SK-N-SH (cell line): ENCODE results near the gene ZNF445. TPM values are rescaled to one million over a fixed set of nuclear protein-coding genes. Genes with fewer than 3 reads are reported as not detected.

Experiments used
- CTCF ChIA-PET: fragments of 300-600, 350-600 bp; formaldehyde crosslinking; extraction: SDS; loops from one replicate; lab custom pipeline; 2021; lab: Yijun Ruan, JAX
- POLR2A ChIA-PET: fragments of 350-600 bp; sonication (Branson Sonifier 250); formaldehyde crosslinking; extraction: SDS; loops from one replicate; lab custom pipeline; 2020; ENCODE audit warnings: antibody characterized with exemption, inconsistent platforms; lab: Yijun Ruan, JAX
- DNase-seq: peaks from one replicate; pipeline ENCODE4 v3.0.0; 2012
- H2AFZ ChIP-seq: fragments of 200-600 bp; sonication (generic); 2 replicates; pipeline ENCODE4 v1.8.1; 2016; ENCODE audit warnings: antibody characterized with exemption, mild to moderate bottlenecking, low read depth
- H3F3A ChIP-seq: fragments of 200-600 bp; sonication (generic); replicated peaks from 2 replicates; pipeline ENCODE3; 2016; ENCODE audit warnings: antibody characterized with exemption, mild to moderate bottlenecking; ENCODE audit not compliant: insufficient read depth
- H3K27ac ChIP-seq, 2 experiments: fragments of 200-500 bp in 1 of 2; fragments of 200-600 bp in 1 of 2; sonication (Bioruptor generic) in 1 of 2; sonication (generic), shearing (Covaris generic) in 1 of 2; 2 replicates each; pipeline versions ENCODE4 v1.5.1 to v1.6.1; 2014 to 2016; ENCODE audit warnings: low read depth in 2 of 2, inconsistent platforms in 1 of 2, low read length in 1 of 2, mild to moderate bottlenecking in 1 of 2, mixed read lengths in 1 of 2
- H3K27me3 ChIP-seq: fragments of 200-600 bp; sonication (generic), shearing (Covaris generic); 2 replicates; pipeline ENCODE4 v1.6.1; 2016; ENCODE audit warnings: mixed run types; ENCODE audit not compliant: insufficient read depth
- H3K36me3 ChIP-seq, 2 experiments: fragments of 200-500 bp in 1 of 2; fragments of 200-600 bp in 1 of 2; sonication (Bioruptor generic) in 1 of 2; sonication (generic) in 1 of 2; replicated peaks in 1 of 2; 2 replicates each; pipeline versions ENCODE3 to v1.5.1; 2014 to 2016; ENCODE audit warnings: low read length in 1 of 2, mild to moderate bottlenecking in 1 of 2; ENCODE audit not compliant: insufficient read depth in 2 of 2, control insufficient read depth in 1 of 2
- H3K4me1 ChIP-seq, 2 experiments: fragments of 200-500 bp in 1 of 2; fragments of 200-600 bp in 1 of 2; sonication (Bioruptor generic) in 1 of 2; sonication (generic), shearing (Covaris generic) in 1 of 2; 2 replicates each; pipeline versions ENCODE4 v1.5.1 to v1.6.1; 2014 to 2016; ENCODE audit warnings: low read depth in 1 of 2, low read length in 1 of 2, mixed run types in 1 of 2; ENCODE audit not compliant: insufficient read depth in 2 of 2, control insufficient read depth in 1 of 2
- H3K4me2 ChIP-seq: fragments of 200-600 bp; sonication (generic), shearing (Covaris generic); 2 replicates; pipeline ENCODE4 v1.6.1; 2017; ENCODE audit warnings: mixed run types
- H3K4me3 ChIP-seq, 2 experiments: fragments of 200-500 bp in 1 of 2; fragments of 200-600 bp in 1 of 2; sonication (Bioruptor generic) in 1 of 2; sonication (generic), shearing (Covaris generic) in 1 of 2; 2 replicates each; pipeline versions ENCODE4 v1.5.1 to v1.8.1; 2014 to 2016; ENCODE audit warnings: low read depth in 2 of 2, inconsistent platforms in 1 of 2, low read length in 1 of 2, mild to moderate bottlenecking in 1 of 2, mixed read lengths in 1 of 2, moderate library complexity in 1 of 2
- H3K79me2 ChIP-seq: fragments of 200-600 bp; sonication (generic); 2 replicates; pipeline ENCODE4 v1.8.1; 2017; ENCODE audit warnings: mild to moderate bottlenecking; ENCODE audit not compliant: insufficient read depth
- H3K9ac ChIP-seq: fragments of 200-600 bp; sonication (generic); 2 replicates; pipeline ENCODE4 v1.6.1; 2017; ENCODE audit warnings: mixed run types
- H3K9me2 ChIP-seq: fragments of 200-600 bp; sonication (generic); 2 replicates; pipeline ENCODE4 v1.6.1; 2017; ENCODE audit warnings: mixed run types
- H3K9me3 ChIP-seq: fragments of 200-600 bp; sonication (generic); 2 replicates; pipeline ENCODE4 v1.6.1; 2017; ENCODE audit warnings: mixed run types, mild to moderate bottlenecking, moderate library complexity
- H4K20me1 ChIP-seq: fragments of 200-600 bp; sonication (generic); 2 replicates; pipeline ENCODE4 v1.6.1; 2017; ENCODE audit warnings: mild to moderate bottlenecking, mixed run types; ENCODE audit not compliant: insufficient read depth
- FOSL2 ChIP-seq: IDR thresholded peaks from 2 replicates; pipeline ENCODE4 v1.4.0; 2012; ENCODE audit warnings: low read depth, mild to moderate bottlenecking, moderate library complexity, borderline replicate concordance
- FOXJ3 ChIP-seq: sonication (generic); formaldehyde crosslinking; IDR thresholded peaks from 2 replicates; pipeline ENCODE4 v1.5.1; 2020; ENCODE audit warnings: mild to moderate bottlenecking, missing genetic modification reagents
- NRF1 ChIP-seq: IDR thresholded peaks from 2 replicates; pipeline ENCODE4 v1.6.1; 2012; ENCODE audit warnings: low read depth, mild to moderate bottlenecking, low read length
- RAD21 ChIP-seq: IDR thresholded peaks from 2 replicates; pipeline ENCODE4 v1.6.1; 2012; ENCODE audit warnings: mild to moderate bottlenecking, low read length
- SMC3 ChIP-seq: IDR thresholded peaks from 2 replicates; pipeline ENCODE4 v1.6.1; 2012; ENCODE audit warnings: low read depth, low read length, improper control_type of control experiment
- TAF1 ChIP-seq: IDR thresholded peaks from 2 replicates; pipeline ENCODE4 v1.6.1; 2012; ENCODE audit warnings: low read depth, mild to moderate bottlenecking, low read length, moderate library complexity, borderline replicate concordance
- TCF12 ChIP-seq: IDR thresholded peaks from 2 replicates; pipeline ENCODE4 v1.4.0; 2012
- WGBS: methylation state at CpG from one replicate; pipeline ENCODE4 v1.1.6; 2017; ENCODE audit warnings: low lambda C conversion rate; 5-methylcytosine and 5-hydroxymethylcytosine counted together
- polyA plus RNA-seq, 3 experiments: library from polyadenylated mRNA; depleted of rRNA; stranded (reverse); fragments of >200 nt; gene quantifications; 2 replicates each; pipeline ENCODE4 v1.2.3, GENCODE V29; 2012
- TF ChIP-seq, protein P1 (sequence below): IDR thresholded peaks from 2 replicates; pipeline ENCODE4 v1.4.0; 2012; ENCODE audit warnings: low read depth
- TF ChIP-seq, protein P2 (sequence below): IDR thresholded peaks from 2 replicates; pipeline ENCODE4 v1.4.0; 2012; ENCODE audit warnings: low read depth, borderline replicate concordance
- TF ChIP-seq, protein P3 (sequence below): IDR thresholded peaks from 2 replicates; pipeline ENCODE4; 2012
- TF ChIP-seq, protein P4 (sequence below): IDR thresholded peaks from 2 replicates; pipeline ENCODE4 v1.6.1; 2012; ENCODE audit warnings: mild to moderate bottlenecking, low read depth, low read length, moderate library complexity

The ZNF445 gene
- polyA plus RNA-seq, 1 of the 3 experiments (the other 2 are of a cell fraction) = 2.2 TPM

DNA sequence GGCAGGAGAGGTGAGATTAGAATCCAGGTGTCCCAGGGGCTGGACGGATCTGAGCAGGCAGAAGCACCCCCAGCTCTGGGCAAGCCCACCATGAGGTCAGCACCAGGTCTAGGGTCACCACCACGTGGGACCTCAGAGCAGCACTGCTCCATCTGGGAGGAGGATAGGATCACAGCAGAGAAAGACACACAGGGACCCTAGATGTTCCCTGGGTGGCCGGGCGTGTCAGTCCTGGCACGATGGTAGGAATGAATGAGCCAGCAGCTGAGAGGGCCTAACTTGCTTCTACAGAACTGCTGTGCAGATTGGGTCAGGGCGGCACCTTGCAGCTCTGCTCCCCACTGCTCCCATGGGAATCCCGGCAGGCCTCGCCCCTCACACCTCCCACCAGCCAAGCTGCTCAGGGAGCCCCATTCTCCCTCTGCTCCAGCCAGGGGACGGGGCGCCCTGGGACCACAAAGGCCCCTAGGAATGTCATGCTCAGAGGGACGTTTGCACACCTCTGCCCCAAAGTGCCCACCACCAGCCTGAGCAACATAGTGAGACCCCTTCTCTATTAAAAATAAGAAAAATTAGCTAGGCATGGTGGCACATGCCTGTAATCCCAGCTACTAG lies 66.3 kb downstream of the ZNF445 start:
- no peaks in the 10 kb centered on the region for H3F3A ChIP-seq
- no peak overlapping the region for H3K4me2 ChIP-seq
- H3K4me3 ChIP-seq = no peak overlapping the region
- CTCF ChIA-PET = interaction anchor here (2.4 kb wide), 1 partner anchor 87 kb away, joined by 5 read pairs; no protein-coding TSS in a partner anchor
- WGBS = 71% methylated on average over 7 of the region's 11 CpGs
- no peaks in the 10 kb centered on the region for H3K9me3 ChIP-seq
- no peak overlapping the region for H3K9ac ChIP-seq
- peaks cover 0 to 6% of the 10 kb centered on the region in 2 experiments for H3K36me3 ChIP-seq
- H3K9me2 ChIP-seq = no peaks in the 10 kb centered on the region
- TF ChIP-seq NRF1 = no peak
- TF ChIP-seq, protein P1, sequence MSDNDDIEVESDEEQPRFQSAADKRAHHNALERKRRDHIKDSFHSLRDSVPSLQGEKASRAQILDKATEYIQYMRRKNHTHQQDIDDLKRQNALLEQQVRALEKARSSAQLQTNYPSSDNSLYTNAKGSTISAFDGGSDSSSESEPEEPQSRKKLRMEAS = no peak
- TF ChIP-seq, protein P2, sequence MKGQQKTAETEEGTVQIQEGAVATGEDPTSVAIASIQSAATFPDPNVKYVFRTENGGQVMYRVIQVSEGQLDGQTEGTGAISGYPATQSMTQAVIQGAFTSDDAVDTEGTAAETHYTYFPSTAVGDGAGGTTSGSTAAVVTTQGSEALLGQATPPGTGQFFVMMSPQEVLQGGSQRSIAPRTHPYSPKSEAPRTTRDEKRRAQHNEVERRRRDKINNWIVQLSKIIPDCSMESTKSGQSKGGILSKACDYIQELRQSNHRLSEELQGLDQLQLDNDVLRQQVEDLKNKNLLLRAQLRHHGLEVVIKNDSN = no peak
- H3K4me1 ChIP-seq = peaks cover 0 to 4% of the 10 kb centered on the region in 2 experiments; a peak in 1 of 4 replicates
- H4K20me1 ChIP-seq = no peaks in the 10 kb centered on the region
- no peak overlapping the region for H2AFZ ChIP-seq
- no peaks in the 10 kb centered on the region for H3K27me3 ChIP-seq
- no peak for DNase-seq
- POLR2A ChIA-PET = no interaction called here
- no peaks in the 10 kb centered on the region for H3K79me2 ChIP-seq
- H3K27ac ChIP-seq = no peak overlapping the region

DNA sequence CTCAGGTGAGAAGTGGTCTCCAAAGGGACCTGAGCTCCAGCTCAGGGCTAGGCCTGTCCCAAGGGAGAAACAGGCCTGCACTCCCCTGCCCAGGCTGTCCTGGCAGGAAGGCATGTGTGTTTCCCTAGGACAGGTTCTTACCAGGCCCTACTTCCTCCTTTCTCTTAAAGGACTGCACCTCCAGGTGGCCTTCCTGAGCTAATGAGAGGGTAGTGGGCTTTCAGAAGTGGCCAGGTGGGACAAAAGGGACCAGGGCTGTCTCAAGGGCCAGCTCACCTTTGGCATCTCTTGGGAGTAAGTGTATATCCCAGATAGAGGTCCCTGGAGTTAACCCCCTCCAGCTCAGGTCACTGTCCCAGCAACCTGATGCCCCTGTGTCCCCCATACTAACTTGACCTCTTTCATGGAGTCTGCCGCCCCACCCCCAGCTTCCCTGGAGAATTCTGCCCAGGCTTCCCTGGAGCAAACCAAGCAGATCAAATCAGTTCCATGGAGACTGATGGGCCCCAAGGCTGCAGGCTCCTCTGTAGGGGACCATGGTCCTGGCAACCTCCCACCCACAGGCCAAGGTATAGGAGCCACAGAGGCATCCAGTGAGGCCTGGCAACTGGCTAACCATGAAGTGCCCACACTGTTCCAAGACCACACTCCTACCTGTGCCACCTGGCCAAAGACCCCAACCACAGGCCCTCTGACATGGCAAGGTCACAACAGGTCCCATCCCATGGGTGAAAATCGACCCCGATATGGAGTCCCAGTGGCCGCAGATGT lies 67.6 kb downstream of the ZNF445 start:
- H3K9me2 ChIP-seq = no peaks in the 10 kb centered on the region
- H4K20me1 ChIP-seq = no peaks in the 10 kb centered on the region
- H3K9me3 ChIP-seq = no peaks in the 10 kb centered on the region
- CTCF ChIA-PET = interaction anchor here (2.4 kb wide), 1 partner anchor 86 kb away, joined by 5 read pairs; no protein-coding TSS in a partner anchor
- H3F3A ChIP-seq = no peaks in the 10 kb centered on the region
- DNase-seq = no peak
- peaks cover 0 to 6% of the 10 kb centered on the region in 2 experiments for H3K36me3 ChIP-seq
- H3K79me2 ChIP-seq = no peaks in the 10 kb centered on the region
- TF ChIP-seq RAD21 = no peak
- TF ChIP-seq SMC3 = no peak
- TF ChIP-seq TCF12 = no peak
- TF ChIP-seq, protein P3, sequence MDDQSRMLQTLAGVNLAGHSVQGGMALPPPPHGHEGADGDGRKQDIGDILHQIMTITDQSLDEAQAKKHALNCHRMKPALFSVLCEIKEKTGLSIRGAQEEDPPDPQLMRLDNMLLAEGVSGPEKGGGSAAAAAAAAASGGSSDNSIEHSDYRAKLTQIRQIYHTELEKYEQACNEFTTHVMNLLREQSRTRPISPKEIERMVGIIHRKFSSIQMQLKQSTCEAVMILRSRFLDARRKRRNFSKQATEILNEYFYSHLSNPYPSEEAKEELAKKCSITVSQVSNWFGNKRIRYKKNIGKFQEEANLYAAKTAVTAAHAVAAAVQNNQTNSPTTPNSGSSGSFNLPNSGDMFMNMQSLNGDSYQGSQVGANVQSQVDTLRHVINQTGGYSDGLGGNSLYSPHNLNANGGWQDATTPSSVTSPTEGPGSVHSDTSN = no peak
- no peak for TF ChIP-seq FOXJ3 (CRISPR knock-in tag)
- no peak for TF ChIP-seq TAF1
- no peak for TF ChIP-seq FOSL2
- TF ChIP-seq, protein P4, sequence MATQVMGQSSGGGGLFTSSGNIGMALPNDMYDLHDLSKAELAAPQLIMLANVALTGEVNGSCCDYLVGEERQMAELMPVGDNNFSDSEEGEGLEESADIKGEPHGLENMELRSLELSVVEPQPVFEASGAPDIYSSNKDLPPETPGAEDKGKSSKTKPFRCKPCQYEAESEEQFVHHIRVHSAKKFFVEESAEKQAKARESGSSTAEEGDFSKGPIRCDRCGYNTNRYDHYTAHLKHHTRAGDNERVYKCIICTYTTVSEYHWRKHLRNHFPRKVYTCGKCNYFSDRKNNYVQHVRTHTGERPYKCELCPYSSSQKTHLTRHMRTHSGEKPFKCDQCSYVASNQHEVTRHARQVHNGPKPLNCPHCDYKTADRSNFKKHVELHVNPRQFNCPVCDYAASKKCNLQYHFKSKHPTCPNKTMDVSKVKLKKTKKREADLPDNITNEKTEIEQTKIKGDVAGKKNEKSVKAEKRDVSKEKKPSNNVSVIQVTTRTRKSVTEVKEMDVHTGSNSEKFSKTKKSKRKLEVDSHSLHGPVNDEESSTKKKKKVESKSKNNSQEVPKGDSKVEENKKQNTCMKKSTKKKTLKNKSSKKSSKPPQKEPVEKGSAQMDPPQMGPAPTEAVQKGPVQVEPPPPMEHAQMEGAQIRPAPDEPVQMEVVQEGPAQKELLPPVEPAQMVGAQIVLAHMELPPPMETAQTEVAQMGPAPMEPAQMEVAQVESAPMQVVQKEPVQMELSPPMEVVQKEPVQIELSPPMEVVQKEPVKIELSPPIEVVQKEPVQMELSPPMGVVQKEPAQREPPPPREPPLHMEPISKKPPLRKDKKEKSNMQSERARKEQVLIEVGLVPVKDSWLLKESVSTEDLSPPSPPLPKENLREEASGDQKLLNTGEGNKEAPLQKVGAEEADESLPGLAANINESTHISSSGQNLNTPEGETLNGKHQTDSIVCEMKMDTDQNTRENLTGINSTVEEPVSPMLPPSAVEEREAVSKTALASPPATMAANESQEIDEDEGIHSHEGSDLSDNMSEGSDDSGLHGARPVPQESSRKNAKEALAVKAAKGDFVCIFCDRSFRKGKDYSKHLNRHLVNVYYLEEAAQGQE = no peak
- H2AFZ ChIP-seq = no peak overlapping the region
- 90% methylated on average over 1 of the region's 4 CpGs for WGBS
- no peak overlapping the region for H3K4me3 ChIP-seq
- no peak overlapping the region for H3K4me2 ChIP-seq
- no peak overlapping the region for H3K27ac ChIP-seq
- no peak overlapping the region for H3K9ac ChIP-seq
- H3K4me1 ChIP-seq = no peaks in the 10 kb centered on the region; a peak in 1 of 4 replicates
- POLR2A ChIA-PET = no interaction called here
- H3K27me3 ChIP-seq = no peaks in the 10 kb centered on the region
